Psoas muscle (tissue), 8 donors: ENCODE data around the gene DAB2IP. TPM values are rescaled to one million over a fixed set of nuclear protein-coding genes. Genes with fewer than 3 reads are reported as not detected.

ENCODE experiments used
- ATAC-seq, 4 donors: fragments of 200-7000 bp; cut with Tn5 transposase; one replicate each; pipeline ENCODE4 v1.9.1; 2020; ENCODE audit warnings: moderate library complexity in 3 of 4, mild to moderate bottlenecking in 2 of 4
- DNase-seq, 2 donors: peaks; one replicate each; pipeline ENCODE4 v3.0.0-alpha.2; 2020
- H3K27ac ChIP-seq: fragments of 200-600 bp; one replicate; pipeline ENCODE4 v1.8.0; 2022
- H3K27me3 ChIP-seq, 3 donors: fragments of 200-600 bp in 1 of 3; one replicate each; pipeline versions ENCODE4 v1.6.1 to v1.8.0; 2013 to 2022; ENCODE audit warnings: low read length in 2 of 3, mild to moderate bottlenecking in 2 of 3, moderate library complexity in 1 of 3; ENCODE audit not compliant: insufficient read depth in 3 of 3
- H3K36me3 ChIP-seq, 2 donors: fragments of 200-600 bp in 1 of 2; one replicate each; pipeline versions ENCODE4 v1.6.1 to v1.8.0; 2013 to 2022; ENCODE audit warnings: low read depth in 1 of 2, mild to moderate bottlenecking in 1 of 2, moderate library complexity in 1 of 2; ENCODE audit not compliant: insufficient read depth in 1 of 2
- H3K4me1 ChIP-seq: fragments of 200-600 bp; one replicate; pipeline ENCODE4 v1.8.0; 2022
- H3K4me3 ChIP-seq: fragments of 200-600 bp; one replicate; pipeline ENCODE4 v1.8.0; 2022; ENCODE audit warnings: mild to moderate bottlenecking
- H3K9me3 ChIP-seq: fragments of 200-600 bp; one replicate; pipeline ENCODE4 v1.8.0; 2022
- WGBS, 3 donors: extraction: QIAGEN DNeasy Blood & Tissue Kit; methylation state at CpG; one replicate each; pipeline versions ENCODE4 v1.1.6 to v1.1.7; 2013; 5-methylcytosine and 5-hydroxymethylcytosine counted together
- intact Hi-C, 2 donors: fragments of 100-400 bp; cut with DNase I; formaldehyde crosslinking; loops; one replicate each; pipeline versions ENCODE4 v1.11.0 to v1.14.2; 2022
- polyA plus RNA-seq, 3 donors: library from polyadenylated mRNA; stranded (reverse); fragments of 200-250 nt; gene quantifications; one replicate each; pipeline ENCODE4 v1.2.3, GENCODE V29; 2013
- total RNA-seq, 4 donors: library from RNA; stranded (reverse); fragmentation: NEBNext Ultra II Directional in 2 of 4; extraction: Animal tissue kit (Norgen Biotek cat#: 25700) in 2 of 4; gene quantifications; one replicate each; pipeline versions ENCODE4 v1.2.1 to v1.2.4, GENCODE V29; 2021 to 2023
- TF ChIP-seq, protein P1 (sequence below): fragments of 200-600 bp; IDR thresholded peaks from one replicate; pipeline ENCODE4 v1.8.0; 2022; ENCODE audit warnings: antibody characterized with exemption
- donor health status: healthy with polysubstance abuse.
- donor health status: DM: no; HTN: no; CAD: no; lungs with moderate emphysema.
- donor health status: Bipolar disorder and iron deficiency.
- donor health status: healthy.
- donor health status: DM: yes; HTN: yes; CAD: no.
- donor health status: DM: no; HTN: no; CAD: no.
- donor health status: DM: no; HTN: no; CAD: no.
- donor health status: DM: yes; HTN: yes; CAD: no.

The DAB2IP gene
- total and polyA plus RNA-seq, 7 donors: 14.1 to 66.2 (median 33.4) TPM

DNA sequence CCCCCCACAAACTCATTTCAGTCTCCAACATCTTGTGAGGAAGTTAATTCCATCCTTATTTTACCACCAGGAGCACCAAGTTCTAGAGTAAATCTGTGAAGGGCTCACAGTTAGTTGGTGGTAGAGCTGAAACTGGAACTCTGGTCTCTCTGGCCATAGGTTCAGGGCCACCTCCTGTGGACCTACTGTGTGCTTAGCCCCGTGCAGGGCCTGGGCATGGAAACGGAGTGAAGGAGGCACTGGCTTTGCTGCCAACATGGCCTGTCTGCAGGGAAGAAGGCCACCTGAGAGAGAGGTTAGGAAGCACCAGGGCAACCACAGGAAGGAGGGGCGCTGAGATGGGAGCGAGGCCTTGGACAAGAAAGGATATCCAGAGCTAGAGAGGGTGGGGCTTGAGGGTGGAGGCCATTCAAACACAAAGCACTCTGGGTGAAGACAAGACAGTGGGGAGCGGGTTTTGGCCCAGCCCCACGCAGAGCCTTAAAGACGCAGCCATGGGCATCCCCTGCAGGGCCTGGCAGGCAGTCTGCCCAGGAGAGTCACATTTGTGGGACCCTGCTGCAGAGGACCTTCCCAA lies 16.0 kb upstream of the DAB2IP start:
- Histone ChIP-seq H3K27me3 (no peaks in the 10 kb centered on the region), H3K4me1 (peaks cover 68% of the 10 kb centered on the region), H3K4me3 (no peak overlapping the region), H3K9me3 (no peaks in the 10 kb centered on the region), H3K36me3 (no peaks in the 10 kb centered on the region), H3K27ac (peak overlapping the region; percentile 46)
- WGBS, 3 donors: 63 to 65% (median 64%) methylated on average over 7 of the region's 7 CpGs
- DNase-seq: no peak
- no peak for ATAC-seq
- intact Hi-C loops: loop anchor here (2.0 to 10.0 kb wide), 4 partner anchors 15 to 357 kb away; partner anchors contain the start of gene DAB2IP (in 1 of the 2)
- TF ChIP-seq, protein P1, sequence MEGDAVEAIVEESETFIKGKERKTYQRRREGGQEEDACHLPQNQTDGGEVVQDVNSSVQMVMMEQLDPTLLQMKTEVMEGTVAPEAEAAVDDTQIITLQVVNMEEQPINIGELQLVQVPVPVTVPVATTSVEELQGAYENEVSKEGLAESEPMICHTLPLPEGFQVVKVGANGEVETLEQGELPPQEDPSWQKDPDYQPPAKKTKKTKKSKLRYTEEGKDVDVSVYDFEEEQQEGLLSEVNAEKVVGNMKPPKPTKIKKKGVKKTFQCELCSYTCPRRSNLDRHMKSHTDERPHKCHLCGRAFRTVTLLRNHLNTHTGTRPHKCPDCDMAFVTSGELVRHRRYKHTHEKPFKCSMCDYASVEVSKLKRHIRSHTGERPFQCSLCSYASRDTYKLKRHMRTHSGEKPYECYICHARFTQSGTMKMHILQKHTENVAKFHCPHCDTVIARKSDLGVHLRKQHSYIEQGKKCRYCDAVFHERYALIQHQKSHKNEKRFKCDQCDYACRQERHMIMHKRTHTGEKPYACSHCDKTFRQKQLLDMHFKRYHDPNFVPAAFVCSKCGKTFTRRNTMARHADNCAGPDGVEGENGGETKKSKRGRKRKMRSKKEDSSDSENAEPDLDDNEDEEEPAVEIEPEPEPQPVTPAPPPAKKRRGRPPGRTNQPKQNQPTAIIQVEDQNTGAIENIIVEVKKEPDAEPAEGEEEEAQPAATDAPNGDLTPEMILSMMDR: no peak

DNA sequence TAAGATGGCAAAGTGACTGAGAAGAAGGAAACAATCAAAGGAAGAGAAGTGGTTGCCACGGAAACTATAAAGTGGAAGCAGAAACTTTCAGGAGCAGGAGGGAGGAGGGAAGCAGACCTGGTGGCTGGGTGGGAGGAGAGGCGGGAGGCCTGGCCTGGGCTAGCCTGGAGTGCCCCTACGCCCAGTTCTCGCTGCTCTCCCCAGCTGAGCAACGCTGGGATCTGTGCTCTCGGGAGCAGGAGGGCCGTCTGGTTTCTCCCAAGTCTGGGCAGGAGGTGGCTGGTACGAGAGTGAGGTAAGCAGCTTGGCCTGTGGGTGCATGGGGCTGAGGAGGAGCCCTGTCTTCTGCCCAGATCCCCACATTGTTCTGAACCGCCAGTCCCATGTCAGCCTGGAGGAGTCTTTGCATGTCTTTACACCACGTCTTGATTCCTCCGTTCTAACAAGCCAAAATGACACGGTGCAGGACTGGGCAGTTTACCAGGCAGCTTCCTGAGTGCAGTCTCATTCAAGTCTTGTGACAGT lies 15.0 kb upstream of the DAB2IP start:
- Histone ChIP-seq H3K27ac (peak overlapping the region; percentile 46), H3K36me3 (no peaks in the 10 kb centered on the region), H3K4me1 (peaks cover 76% of the 10 kb centered on the region), H3K9me3 (no peaks in the 10 kb centered on the region), H3K4me3 (no peak overlapping the region), H3K27me3 (no peaks in the 10 kb centered on the region)
- ATAC-seq (peak; percentile 10 to 50 (median 40)), DNase-seq (peak in 1 of 2 donors; percentile 72)
- WGBS, 3 donors: 44 to 52% (median 44%) methylated on average over 11 to 12 of the region's 12 CpGs
- intact Hi-C loops: loop anchor here (5.0 to 10.0 kb wide), 3 partner anchors 46 to 356 kb away; no protein-coding TSS in a partner anchor
- TF ChIP-seq, protein P1: no peak

DNA sequence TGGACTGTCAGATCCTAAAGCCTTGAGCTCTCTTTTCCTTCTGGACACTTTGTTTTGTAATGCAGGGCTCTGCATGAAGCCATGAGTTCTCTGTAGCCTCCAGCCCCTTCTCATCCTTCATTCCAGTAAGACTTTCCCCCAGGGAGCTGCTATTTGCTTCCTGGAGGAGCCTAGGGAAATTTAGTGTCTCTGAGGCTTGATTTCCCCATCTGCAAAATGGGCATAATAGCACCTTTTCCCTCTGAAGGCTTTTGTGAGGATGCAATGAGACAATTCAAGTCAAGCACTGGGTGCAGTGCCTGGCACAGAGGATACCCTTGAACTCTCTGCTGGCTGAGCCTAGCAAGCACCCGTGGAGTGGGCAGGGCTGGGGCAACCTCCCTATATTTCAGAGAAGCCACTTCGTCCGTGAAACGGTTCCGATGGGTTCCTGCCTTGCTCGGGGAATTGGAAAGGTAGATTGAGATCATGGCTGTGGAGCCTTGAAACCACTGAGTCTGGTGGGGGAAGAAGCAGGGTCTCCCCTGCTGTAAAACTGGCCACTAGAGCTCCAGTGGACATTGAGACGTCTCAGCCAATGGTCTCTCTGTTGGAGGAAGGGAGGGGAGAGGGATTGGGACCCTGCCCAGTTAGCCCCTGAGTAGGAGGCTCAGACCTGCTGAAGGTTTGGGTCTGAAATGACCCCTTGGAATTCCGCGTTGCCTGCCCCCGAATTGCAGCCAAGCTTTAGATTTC lies 14.3 kb upstream of the DAB2IP start:
- 48 to 68% (median 57%) methylated on average over 10 of the region's 10 CpGs for WGBS, 3 donors
- Histone ChIP-seq H3K27ac (peak overlapping the region; percentile 46), H3K36me3 (no peaks in the 10 kb centered on the region), H3K9me3 (no peaks in the 10 kb centered on the region), H3K27me3 (no peaks in the 10 kb centered on the region), H3K4me1 (peaks cover 75% of the 10 kb centered on the region), H3K4me3 (no peak overlapping the region)
- intact Hi-C loops: loop anchor here (5.0 to 10.0 kb wide), 3 partner anchors 45 to 355 kb away; no protein-coding TSS in a partner anchor
- DNase-seq (no peak), ATAC-seq (no peak)
- TF ChIP-seq, protein P1: no peak

DNA sequence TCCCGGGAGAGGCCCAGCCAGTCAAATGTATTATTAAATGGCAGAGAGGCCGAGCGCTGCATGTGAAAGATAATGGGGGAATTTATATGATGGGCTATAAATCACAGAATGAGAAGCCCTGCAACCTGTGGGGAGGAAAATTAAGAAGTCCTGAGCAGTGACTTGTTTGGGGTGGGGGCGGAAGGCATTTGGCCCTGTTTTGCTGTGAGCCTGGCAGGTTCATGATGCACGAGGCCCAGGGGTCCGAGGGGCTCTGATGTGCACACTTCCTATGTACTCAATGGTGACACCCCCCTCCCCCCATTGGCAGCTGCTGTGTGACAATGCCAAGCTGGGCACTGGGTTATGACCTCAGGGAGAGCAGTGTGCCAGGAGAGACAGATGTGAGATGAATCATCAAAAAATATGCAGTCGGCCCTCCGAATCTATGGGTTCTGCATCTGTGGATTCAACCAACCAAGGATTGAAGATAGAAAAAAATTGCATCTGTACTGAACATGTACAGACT lies 13.7 kb upstream of the DAB2IP start:
- DNase-seq: peak in 1 of 2 donors; percentile 75
- intact Hi-C loops: loop anchor here (5.0 to 10.0 kb wide), 3 partner anchors 45 to 355 kb away; no protein-coding TSS in a partner anchor
- Histone ChIP-seq H3K9me3 (no peaks in the 10 kb centered on the region), H3K36me3 (no peaks in the 10 kb centered on the region), H3K4me3 (no peak overlapping the region), H3K4me1 (peaks cover 69% of the 10 kb centered on the region), H3K27me3 (no peaks in the 10 kb centered on the region), H3K27ac (peak overlapping the region; percentile 46)
- TF ChIP-seq, protein P1: no peak
- WGBS, 3 donors: 28 to 30% (median 30%) methylated on average over 8 of the region's 8 CpGs
- peak; percentile 42 to 62 (median 47) for ATAC-seq
